Activated naive CD4-positive, alpha-beta T cell treated with anti-CD3 and anti-CD28 coated beads, Interleukin-2, amount 10 ng/mL, durations not matched to agents 7 days and 5 days (primary cell): ENCODE results near the gene MAPKAPK5.
"Not testable (repeated sequence)": the region's sequence is repeated elsewhere in the genome, so short reads cannot be mapped to it uniquely, and the experiment has no call there.

Experiments
- CTCF ChIA-PET: fragments of 350-600 bp; sonication (Branson Sonifier 250); formaldehyde crosslinking; loops from one replicate; lab custom pipeline; 2021; ENCODE audit warnings: antibody characterized with exemption; lab: Charles Lee
- DNase-seq: peaks from one replicate; pipeline ENCODE4 v3.0.0-alpha.2; 2020
- H3K27ac Mint-ChIP-seq: one replicate; pipeline ENCODE4 v1.8.0; 2021; ENCODE audit warnings: mild to moderate bottlenecking, moderate library complexity, mixed read lengths
- H3K27me3 Mint-ChIP-seq: one replicate; pipeline ENCODE4 v1.8.0; 2021; ENCODE audit warnings: mild to moderate bottlenecking, mixed read lengths
- H3K36me3 Mint-ChIP-seq: one replicate; pipeline ENCODE4 v1.8.0; 2021; ENCODE audit warnings: mixed read lengths
- H3K4me1 Mint-ChIP-seq: one replicate; pipeline ENCODE4 v1.8.0; 2021; ENCODE audit warnings: mixed read lengths
- H3K4me3 Mint-ChIP-seq: one replicate; pipeline ENCODE4 v1.8.0; 2021; ENCODE audit warnings: mild to moderate bottlenecking, moderate library complexity, mixed read lengths
- H3K9me3 Mint-ChIP-seq: one replicate; pipeline ENCODE4 v1.8.0; 2021; ENCODE audit warnings: mixed read lengths

Gene MAPKAPK5

DNA sequence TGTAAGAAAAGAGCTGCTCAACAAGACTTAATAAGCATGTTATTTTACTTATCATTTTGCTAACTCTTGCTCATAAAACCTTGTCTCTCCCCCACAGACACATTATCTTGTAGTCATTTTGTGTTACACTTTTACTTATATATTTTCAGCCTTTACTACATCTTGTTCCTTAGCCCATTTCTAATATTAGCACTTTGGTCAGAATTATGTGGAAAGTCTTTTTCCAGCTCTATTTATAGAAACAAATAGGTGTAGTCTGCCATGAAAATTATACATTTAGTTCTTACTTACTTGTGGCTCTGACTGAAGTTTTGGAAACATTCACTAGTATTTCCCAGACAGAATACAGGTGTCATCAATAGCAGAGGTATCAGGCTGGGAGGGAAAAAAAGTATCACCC, 94.8 kb downstream of the MAPKAPK5 start:
- CTCF ChIA-PET = interaction anchor here (1.3 kb wide), 1 partner anchor 77 kb away, joined by 6 read pairs; the partner anchor contains the start of genes ERP29 and TMEM116
- no peaks in the 10 kb centered on the region for H3K27me3 Mint-ChIP-seq

DNA sequence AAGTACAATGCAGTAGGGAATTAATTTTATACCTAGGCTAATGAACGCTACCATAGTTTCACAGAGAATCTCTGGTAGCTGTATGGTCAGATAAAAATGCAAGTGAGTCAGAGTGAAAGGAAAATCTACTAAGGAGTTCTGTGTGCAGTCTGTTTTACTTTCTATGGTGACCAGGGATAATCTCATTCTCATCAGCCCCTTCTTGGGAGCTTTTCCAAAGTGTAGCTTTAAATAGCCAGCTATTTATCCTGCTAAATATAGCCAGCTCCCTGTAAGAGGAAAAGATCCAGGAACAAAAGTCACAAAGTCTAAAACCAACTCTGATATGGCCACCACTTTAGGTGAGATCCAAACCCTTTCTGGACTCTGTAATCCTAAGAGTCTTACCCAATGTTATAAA, 95.4 kb downstream of the MAPKAPK5 start:
- H3K4me3 Mint-ChIP-seq = no peak overlapping the region
- no peak overlapping the region for H3K27ac Mint-ChIP-seq
- no peaks in the 10 kb centered on the region for H3K9me3 Mint-ChIP-seq
- no peak for DNase-seq
- CTCF ChIA-PET = no interaction called here
- H3K4me1 Mint-ChIP-seq = no peaks in the 10 kb centered on the region
- H3K36me3 Mint-ChIP-seq = peaks cover 1% of the 10 kb centered on the region
- no peaks in the 10 kb centered on the region for H3K27me3 Mint-ChIP-seq

More for the DNA sequence above, 94.8 kb downstream of the MAPKAPK5 start:
- Mint-ChIP-seq H3K4me3 (no peak overlapping the region), H3K4me1 (no peaks in the 10 kb centered on the region), H3K9me3 (no peaks in the 10 kb centered on the region), H3K36me3 (peaks cover 1% of the 10 kb centered on the region), H3K27ac (no peak overlapping the region)
- DNase-seq = no peak

- CTCF ChIA-PET = interaction anchor here (1.0 to 6.0 kb wide), 2 partner anchors 71 to 445 kb away, joined by 3 to 65 read pairs; partner anchors contain the start of genes ERP29 and TMEM116
- H3K36me3 Mint-ChIP-seq = peaks cover 2% of the 10 kb centered on the region
- no peaks in the 10 kb centered on the region for H3K27me3 Mint-ChIP-seq
- peak overlapping the region; percentile 26 for H3K27ac Mint-ChIP-seq
- H3K4me3 Mint-ChIP-seq = no peak overlapping the region
- no peak for DNase-seq
- H3K4me1 Mint-ChIP-seq = peaks cover 25% of the 10 kb centered on the region
- H3K9me3 Mint-ChIP-seq = no peaks in the 10 kb centered on the region
These were observed 100.5 kb downstream of the MAPKAPK5 start for GRCh38 chr12:111942557-111942956.

DNA sequence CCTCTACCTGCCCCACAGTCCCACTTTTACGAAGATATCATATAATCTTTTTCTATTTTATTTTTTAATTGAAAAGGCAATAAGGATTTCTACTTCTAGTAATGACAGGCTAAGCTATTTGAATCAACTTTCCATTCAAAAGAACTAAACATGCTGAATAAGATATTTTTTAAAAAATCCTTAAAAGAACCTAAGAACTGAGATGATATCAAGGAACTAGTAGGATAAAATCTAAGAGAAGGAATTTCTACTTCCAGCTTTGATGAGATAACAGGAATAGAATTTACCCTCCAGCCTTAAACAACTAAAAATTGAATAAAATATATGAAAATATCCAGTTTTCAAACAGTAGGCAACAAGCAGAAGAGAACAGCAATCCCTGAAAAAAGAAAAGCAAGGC, 101.9 kb downstream of the MAPKAPK5 start:
- Mint-ChIP-seq H3K27me3 (no peaks in the 10 kb centered on the region), H3K27ac (no peak overlapping the region), H3K36me3 (peaks cover 4% of the 10 kb centered on the region), H3K9me3 (no peaks in the 10 kb centered on the region), H3K4me1 (peaks cover 32% of the 10 kb centered on the region), H3K4me3 (no peak overlapping the region)
- CTCF ChIA-PET = interaction anchor here (0.8 to 6.0 kb wide), 6 partner anchors 18 to 443 kb away, joined by 3 to 65 read pairs (median 4); partner anchors contain the start of genes ERP29 and TMEM116
- DNase-seq = no peak

- Mint-ChIP-seq H3K4me1 (peaks cover 58% of the 10 kb centered on the region), H3K4me3 (peak overlapping the region; percentile 9), H3K27ac (peak overlapping the region; percentile 31), H3K9me3 (peaks cover 31% of the 10 kb centered on the region), H3K36me3 (peaks cover 46% of the 10 kb centered on the region)
- CTCF ChIA-PET = interaction anchor here (2.6 kb wide), 1 partner anchor 62 kb away, joined by 10 read pairs; the partner anchor contains the start of genes ERP29 and TMEM116
- not testable (repeated sequence) for H3K27me3 Mint-ChIP-seq
- peak; percentile 52 for DNase-seq
These were observed 109.1 kb downstream of the MAPKAPK5 start for GRCh38 chr12:111950961-111951676.
